ENCODE results near the gene TXNDC11.

GRCh38 chr16:11671676-11672075 is 71.0 kb downstream of the TXNDC11 start:
- TF ChIP-seq REST (IDR thresholded peaks at IDR 0.05; ENCODE audit: unreplicated experiment) (no peak), JUNB (IDR thresholded peaks at IDR 0.05; ENCODE audit: unreplicated experiment) (no peak), EZH2phosphoT487 (IDR thresholded peaks at IDR 0.05; ENCODE audit: unreplicated experiment) (no peak), EZH2 (IDR thresholded peaks at IDR 0.05; ENCODE audit: low read depth, unreplicated experiment) (no peak)
- TF ChIP-seq, protein P1, sequence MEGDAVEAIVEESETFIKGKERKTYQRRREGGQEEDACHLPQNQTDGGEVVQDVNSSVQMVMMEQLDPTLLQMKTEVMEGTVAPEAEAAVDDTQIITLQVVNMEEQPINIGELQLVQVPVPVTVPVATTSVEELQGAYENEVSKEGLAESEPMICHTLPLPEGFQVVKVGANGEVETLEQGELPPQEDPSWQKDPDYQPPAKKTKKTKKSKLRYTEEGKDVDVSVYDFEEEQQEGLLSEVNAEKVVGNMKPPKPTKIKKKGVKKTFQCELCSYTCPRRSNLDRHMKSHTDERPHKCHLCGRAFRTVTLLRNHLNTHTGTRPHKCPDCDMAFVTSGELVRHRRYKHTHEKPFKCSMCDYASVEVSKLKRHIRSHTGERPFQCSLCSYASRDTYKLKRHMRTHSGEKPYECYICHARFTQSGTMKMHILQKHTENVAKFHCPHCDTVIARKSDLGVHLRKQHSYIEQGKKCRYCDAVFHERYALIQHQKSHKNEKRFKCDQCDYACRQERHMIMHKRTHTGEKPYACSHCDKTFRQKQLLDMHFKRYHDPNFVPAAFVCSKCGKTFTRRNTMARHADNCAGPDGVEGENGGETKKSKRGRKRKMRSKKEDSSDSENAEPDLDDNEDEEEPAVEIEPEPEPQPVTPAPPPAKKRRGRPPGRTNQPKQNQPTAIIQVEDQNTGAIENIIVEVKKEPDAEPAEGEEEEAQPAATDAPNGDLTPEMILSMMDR (conservative IDR thresholded peaks at IDR 0.05; ENCODE audit: low read depth in 2 of 2), result no peak
